ES-I3 (cell line): ENCODE data around the gene PCDH9.
"Not testable (repeated sequence)": the region's sequence is repeated elsewhere in the genome, so short reads cannot be mapped to it uniquely, and the experiment has no call there.

Source experiments
- H3K36me3 ChIP-seq: 2 replicates; pipeline ENCODE4 v1.6.1; 2013; ENCODE audit warnings: mild to moderate bottlenecking, low read length, control low read depth, moderate library complexity; ENCODE audit not compliant: insufficient read depth
- H3K4me1 ChIP-seq: 2 replicates; pipeline ENCODE4 v1.6.1; 2013; ENCODE audit warnings: mild to moderate bottlenecking, control low read depth, low read length; ENCODE audit not compliant: insufficient read depth
- H3K9ac ChIP-seq: 2 replicates; pipeline ENCODE4 v1.6.1; 2013; ENCODE audit warnings: low read depth, mild to moderate bottlenecking, low read length, moderate library complexity
- H3K9me3 ChIP-seq: 2 replicates; pipeline ENCODE4 v1.6.1; 2013; ENCODE audit warnings: mild to moderate bottlenecking, low read length, moderate library complexity; ENCODE audit not compliant: control insufficient read depth, insufficient read depth

The PCDH9 gene

DNA sequence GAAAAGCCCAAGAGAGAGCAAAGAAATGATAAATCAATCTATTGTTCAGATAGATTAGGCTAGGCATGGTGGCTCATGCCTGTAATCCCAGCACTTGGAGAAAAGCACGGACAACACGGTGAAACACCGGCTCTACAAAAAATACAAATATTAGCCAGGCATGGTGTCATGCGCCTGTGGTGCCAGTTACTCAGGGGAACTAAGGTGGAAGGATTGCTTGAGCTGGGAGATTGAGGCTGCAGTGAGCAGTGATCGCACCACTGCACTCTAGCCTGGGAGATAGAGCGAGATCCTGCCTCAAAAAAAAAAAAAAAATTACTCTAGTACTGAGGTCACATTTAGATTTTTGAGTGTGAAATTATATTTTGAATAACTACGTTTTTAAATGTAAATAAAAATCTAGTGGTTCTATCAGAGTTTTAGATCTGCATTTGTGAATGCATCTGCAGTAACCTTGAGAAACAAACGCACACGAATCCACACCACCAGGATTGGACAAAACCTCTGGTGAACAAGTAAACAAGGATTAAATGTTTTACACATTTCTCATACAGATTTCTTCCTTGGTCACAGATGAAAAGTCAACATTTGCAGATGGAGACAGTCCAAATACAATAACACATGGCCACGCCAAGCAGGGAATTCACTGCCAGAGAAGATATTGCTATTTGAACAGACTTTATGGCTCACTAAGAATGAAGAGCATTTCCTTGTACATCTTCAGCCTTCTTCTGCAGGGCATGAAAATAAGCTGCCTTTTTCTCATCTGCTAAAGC, 917.6 kb downstream of the PCDH9 start:
- Histone ChIP-seq H3K4me1 (no peaks in the 10 kb centered on the region), H3K9ac (no peak overlapping the region), H3K9me3 (no peaks in the 10 kb centered on the region), H3K36me3 (no peaks in the 10 kb centered on the region)

DNA sequence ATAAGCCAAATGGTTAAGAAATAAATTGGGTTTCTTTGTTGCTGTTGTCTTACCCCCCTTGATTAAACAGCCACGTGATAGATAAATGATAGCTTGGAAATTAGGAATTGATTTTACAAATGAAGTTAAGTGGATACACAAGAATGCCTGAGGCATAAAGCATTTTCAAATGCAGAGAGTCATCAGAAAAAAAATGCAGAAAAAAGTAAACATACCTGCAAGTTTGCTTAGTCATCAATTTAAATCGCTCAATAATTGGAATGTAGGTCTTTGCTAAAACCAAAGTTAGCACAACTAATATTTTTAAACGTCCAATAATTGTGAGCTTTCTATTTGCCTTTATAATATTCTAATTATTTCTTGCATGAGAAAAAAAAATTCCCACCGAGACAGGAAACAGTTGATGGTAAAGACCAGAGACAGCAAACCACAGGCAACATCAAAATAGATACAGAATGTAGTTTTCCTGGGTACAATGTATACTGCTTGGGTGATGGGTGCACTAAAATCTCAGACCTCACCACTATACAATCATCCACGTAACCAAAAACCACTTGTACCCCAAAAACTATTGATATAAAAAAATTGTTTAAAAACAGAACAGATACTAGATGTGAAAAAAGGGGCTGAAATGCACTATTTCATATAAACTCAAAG, 924.0 kb downstream of the PCDH9 start:
- no peak overlapping the region for H3K9ac ChIP-seq
- H3K9me3 ChIP-seq = no peaks in the 10 kb centered on the region
- no peaks in the 10 kb centered on the region for H3K36me3 ChIP-seq
- no peaks in the 10 kb centered on the region for H3K4me1 ChIP-seq

DNA sequence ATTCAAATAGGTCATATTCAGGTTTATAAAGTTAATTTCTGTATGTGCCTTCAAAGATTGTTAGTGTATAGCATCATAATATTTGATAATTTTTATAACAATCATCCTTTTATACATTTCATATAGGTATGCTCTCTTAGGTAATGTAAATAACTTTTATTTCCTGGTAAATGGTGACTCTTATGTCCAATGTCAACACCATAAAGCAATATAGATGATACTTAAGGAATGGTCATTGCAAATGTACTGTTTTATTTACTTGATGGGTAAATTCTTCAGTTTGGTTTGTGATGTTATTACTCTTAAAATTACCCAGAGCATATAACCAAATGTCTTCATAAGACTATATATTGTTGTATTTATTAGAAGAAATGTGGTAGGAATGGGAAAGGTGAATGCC, 928.7 kb downstream of the PCDH9 start:
- no peaks in the 10 kb centered on the region for H3K9me3 ChIP-seq
- H3K4me1 ChIP-seq = no peaks in the 10 kb centered on the region
- H3K9ac ChIP-seq = no peak overlapping the region
- H3K36me3 ChIP-seq = no peaks in the 10 kb centered on the region

DNA sequence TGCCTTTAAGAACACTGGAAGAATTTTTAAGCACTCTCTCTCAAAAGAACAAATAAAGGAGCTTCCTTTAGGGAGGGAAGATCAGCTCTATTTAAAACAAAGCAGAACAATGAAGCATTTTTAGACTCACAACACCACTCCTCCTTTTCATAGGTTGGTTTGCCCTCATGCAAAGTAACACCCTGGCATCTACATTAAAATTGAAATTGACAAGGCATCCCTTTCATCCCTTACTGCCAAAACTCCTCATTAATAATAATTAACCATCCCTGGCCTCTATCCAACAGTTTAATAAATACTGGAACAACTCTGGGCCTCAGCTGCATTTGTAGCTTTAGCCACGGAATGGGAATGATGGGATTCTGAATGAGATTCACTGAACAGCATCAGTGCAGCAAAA, 929.1 kb downstream of the PCDH9 start:
- H3K9ac ChIP-seq = no peak overlapping the region
- H3K9me3 ChIP-seq = no peaks in the 10 kb centered on the region
- no peaks in the 10 kb centered on the region for H3K4me1 ChIP-seq
- no peaks in the 10 kb centered on the region for H3K36me3 ChIP-seq

DNA sequence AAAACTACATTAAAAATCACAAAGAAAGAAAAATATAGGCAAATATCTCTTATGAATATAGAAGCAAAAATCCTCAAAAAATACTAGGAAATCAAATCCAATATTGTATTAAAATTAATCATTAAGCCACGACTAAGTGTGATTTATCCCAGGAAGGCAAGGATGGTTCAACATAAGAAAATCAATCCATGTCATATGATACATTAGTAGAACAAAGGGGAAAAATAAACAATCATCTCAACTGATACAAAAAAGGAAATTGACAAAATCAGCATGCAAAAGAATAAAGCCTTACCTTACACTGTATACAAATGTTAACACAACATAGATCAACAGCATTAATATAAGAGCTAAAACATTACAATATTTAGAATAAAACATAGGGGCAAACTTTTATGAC, 933.3 kb downstream of the PCDH9 start:
- no peak overlapping the region for H3K9ac ChIP-seq
- H3K36me3 ChIP-seq = no peaks in the 10 kb centered on the region
- no peaks in the 10 kb centered on the region for H3K9me3 ChIP-seq
- no peaks in the 10 kb centered on the region for H3K4me1 ChIP-seq

DNA sequence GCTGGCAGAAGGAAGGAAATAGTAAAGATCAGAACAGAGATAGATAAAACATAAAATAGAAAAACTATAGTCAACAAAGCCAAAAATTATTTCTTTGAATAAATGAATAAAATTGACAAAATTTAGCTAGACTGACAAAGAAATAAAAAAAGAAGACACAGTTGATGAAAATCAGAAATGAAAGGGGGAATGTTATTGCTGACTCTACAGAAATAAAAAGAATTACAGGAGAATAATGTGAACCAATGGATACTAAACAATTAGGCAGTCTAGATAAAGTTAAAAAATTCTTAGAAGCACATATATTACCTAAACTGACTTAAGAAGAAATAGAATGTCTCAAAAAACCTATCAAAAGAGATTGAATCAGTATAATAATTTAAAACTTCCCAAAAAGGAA, 933.8 kb downstream of the PCDH9 start:
- no peaks in the 10 kb centered on the region for H3K4me1 ChIP-seq
- no peaks in the 10 kb centered on the region for H3K9me3 ChIP-seq
- no peaks in the 10 kb centered on the region for H3K36me3 ChIP-seq
- H3K9ac ChIP-seq = no peak overlapping the region

DNA sequence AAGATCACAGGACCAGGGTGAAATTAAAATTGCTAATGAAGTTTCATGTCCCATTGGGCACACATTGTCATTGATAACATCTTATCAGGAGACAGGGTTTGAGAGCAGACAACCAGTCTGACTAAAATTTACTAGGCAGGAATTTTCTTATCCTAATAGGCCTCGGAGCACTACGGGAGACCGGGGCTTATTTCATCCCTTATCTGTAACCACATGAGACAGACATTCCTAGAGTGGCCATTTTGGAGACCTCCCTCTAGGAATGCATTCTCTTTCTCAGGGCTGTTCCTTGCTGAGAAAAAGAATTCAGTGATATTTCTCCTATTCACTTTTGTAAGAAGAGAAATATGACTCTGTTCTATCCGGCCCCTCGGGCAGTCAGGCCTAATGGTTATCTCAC, 943.3 kb downstream of the PCDH9 start:
- H3K9ac ChIP-seq, H3K9me3 ChIP-seq, H3K36me3 ChIP-seq, H3K4me1 ChIP-seq: not testable (repeated sequence)

DNA sequence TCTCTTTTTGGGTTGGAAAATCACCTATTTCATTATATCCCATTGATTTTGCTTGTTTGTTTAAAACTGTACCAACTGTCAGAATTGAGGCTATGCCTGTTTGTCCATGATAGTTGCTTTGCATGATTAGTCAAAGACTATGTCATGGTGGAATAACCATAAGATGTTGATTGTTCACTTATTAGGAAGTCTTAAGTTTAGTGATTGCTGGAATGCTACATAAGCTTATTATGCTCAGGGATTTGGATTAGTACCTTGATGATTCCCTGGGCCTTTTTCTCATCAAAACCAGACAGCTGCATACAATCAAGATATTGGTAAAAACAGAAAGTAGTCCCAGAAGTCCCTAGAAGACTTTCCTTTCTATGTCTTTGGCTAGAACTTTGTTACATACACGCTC, 954.7 kb downstream of the PCDH9 start:
- Histone ChIP-seq H3K4me1 (no peaks in the 10 kb centered on the region), H3K9ac (no peak overlapping the region), H3K36me3 (no peaks in the 10 kb centered on the region), H3K9me3 (peaks cover 8% of the 10 kb centered on the region; the same call in 1 of the 2 replicates)

DNA sequence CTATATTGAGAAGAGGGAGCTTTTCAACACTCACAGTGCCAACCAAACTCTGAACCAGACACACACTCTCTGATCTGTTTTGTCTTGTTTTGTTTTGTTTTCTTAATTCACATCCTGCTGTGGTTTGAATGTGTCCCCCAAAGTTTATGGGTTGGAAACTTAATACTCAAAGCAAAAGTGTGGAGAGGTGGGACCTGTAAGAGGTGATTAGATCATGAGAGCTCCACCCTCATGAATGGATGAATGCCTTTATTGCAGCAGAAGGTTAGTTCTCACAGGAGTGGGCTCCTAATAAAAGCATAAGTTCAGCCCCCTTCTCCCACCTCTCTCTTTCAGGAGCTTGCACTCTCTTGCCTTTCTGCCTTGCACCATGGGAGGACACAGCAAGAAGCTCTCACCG, 957.1 kb downstream of the PCDH9 start:
- H3K36me3 ChIP-seq = no peaks in the 10 kb centered on the region
- H3K4me1 ChIP-seq = no peaks in the 10 kb centered on the region
- no peak overlapping the region for H3K9ac ChIP-seq
- peaks cover 8% of the 10 kb centered on the region; the same call in 1 of the 2 replicates for H3K9me3 ChIP-seq

DNA sequence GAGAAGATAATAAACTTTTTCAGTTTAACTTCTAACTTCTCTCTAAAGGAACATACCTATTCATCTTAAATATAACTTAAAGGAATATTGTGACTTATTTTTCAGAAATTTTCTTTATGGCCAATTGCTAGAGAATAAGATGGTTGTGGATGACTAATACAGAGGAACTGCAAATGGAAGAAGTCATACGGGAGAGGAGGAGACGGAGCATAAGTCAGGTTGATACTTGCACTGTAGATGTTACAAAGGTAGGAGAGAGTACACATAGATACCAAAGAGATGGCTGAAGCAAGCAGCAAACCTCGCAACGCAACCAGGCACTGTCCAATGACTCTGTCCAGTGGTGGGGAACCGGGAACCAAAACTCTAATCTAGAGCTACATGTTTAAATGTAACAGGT, 963.4 kb downstream of the PCDH9 start:
- Histone ChIP-seq H3K4me1 (no peaks in the 10 kb centered on the region), H3K9me3 (no peaks in the 10 kb centered on the region), H3K36me3 (no peaks in the 10 kb centered on the region), H3K9ac (no peak overlapping the region)

DNA sequence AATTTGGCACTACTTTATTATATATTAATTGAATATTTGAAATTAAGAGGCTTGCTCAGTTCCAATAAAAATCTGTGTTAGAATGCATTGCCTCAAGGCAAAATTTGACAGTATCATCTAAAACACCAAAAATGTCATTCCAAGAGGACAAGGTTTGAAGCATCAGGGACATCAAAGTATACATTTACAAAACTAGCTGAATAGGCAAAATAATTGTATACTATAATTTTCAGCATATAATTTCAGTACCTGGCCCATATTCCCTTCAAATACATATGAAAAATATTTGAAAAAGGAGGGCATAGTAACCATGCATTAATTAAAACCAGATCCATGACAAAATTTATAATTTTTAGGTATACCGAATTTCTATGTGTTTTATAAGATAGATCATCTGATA, 963.8 kb downstream of the PCDH9 start:
- no peaks in the 10 kb centered on the region for H3K9me3 ChIP-seq
- H3K9ac ChIP-seq = no peak overlapping the region
- H3K36me3 ChIP-seq = no peaks in the 10 kb centered on the region
- H3K4me1 ChIP-seq = no peaks in the 10 kb centered on the region

DNA sequence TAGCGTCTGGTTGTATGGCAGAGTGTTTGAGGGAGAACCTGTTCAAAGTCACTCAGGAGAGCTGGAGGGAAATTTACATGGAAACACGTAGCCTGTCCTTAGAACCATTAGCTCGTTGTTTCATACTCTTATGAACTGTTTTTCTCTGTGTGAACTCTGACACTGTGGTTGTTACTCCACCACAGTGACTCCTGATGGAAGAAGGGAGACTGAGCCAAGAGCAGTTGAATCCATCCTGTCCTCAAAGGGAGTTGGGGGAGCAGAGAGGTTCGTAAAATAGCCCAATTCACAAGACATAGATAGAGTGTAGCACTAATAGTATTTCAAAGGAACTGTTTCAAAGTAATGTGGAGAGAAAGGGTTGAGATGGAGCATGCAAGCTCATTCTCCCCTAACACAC, 964.8 kb downstream of the PCDH9 start:
- no peaks in the 10 kb centered on the region; the same call in 1 of the 2 replicates for H3K36me3 ChIP-seq
- H3K9me3 ChIP-seq = no peaks in the 10 kb centered on the region
- H3K4me1 ChIP-seq = no peaks in the 10 kb centered on the region
- no peak overlapping the region for H3K9ac ChIP-seq

DNA sequence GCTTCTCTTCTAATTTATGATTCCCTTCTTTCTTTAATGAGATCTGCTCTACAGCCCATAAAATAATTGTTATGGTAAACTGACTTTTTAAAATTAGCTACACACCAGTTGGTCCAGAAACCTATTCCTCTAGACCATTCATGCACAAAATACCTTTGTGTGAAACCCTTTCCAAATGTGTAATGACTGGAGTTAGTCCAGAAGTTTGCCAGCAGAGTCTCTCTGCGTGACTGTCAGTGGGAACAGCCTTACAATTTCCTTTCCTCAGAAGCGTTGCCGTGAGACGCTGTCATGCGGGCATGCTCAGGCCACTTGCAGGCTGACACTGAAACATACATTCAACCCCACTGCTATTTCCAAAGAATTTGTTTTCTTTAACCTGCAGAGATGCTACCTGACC, 965.2 kb downstream of the PCDH9 start:
- Histone ChIP-seq H3K36me3 (no peaks in the 10 kb centered on the region; the same call in 1 of the 2 replicates), H3K4me1 (no peaks in the 10 kb centered on the region), H3K9me3 (no peaks in the 10 kb centered on the region), H3K9ac (no peak overlapping the region)

DNA sequence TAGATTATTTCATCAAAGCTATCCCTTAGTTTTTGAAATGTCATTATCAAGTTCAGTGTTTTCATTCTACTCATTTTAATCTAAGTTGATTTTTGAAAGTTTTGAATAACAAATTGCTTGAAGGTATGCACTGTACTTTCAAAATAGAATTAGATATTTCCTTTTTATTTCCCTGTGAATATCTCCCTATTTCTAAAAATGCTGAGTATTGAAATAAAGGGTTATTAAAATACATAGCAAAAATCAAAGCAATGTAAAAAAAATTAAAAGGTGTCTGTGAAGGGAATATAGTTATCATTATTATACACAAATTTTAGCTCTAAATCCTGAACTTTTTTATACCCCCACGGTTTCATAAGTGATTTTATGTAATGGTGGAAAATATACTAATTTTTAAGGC, 967.8 kb downstream of the PCDH9 start:
- no peaks in the 10 kb centered on the region; the same call in 1 of the 2 replicates for H3K36me3 ChIP-seq
- H3K4me1 ChIP-seq = no peaks in the 10 kb centered on the region
- no peak overlapping the region for H3K9ac ChIP-seq
- H3K9me3 ChIP-seq = no peaks in the 10 kb centered on the region

DNA sequence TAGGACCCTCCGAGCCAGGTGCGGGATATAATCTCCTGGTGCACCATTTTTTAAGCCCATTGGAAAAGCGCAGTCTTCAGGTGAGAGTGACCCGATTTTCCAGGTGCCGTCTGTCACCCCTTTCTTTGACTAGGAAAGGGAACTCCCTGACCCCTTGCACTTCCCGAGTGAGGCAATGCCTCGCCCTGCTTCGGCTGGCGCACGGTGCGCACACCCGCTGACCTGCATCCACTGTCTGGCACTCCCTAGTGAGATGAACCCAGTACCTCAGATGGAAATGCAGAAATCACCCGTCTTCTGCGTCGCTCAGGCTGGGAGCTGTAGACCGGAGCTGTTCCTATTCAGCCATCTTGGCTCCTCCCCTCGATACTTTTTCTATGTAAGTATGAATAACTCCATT, 970.7 kb downstream of the PCDH9 start:
- not testable (repeated sequence) for H3K9ac ChIP-seq, H3K36me3 ChIP-seq, H3K4me1 ChIP-seq, H3K9me3 ChIP-seq
